ENCODE data around the gene SLMAP.

Gene SLMAP

DNA sequence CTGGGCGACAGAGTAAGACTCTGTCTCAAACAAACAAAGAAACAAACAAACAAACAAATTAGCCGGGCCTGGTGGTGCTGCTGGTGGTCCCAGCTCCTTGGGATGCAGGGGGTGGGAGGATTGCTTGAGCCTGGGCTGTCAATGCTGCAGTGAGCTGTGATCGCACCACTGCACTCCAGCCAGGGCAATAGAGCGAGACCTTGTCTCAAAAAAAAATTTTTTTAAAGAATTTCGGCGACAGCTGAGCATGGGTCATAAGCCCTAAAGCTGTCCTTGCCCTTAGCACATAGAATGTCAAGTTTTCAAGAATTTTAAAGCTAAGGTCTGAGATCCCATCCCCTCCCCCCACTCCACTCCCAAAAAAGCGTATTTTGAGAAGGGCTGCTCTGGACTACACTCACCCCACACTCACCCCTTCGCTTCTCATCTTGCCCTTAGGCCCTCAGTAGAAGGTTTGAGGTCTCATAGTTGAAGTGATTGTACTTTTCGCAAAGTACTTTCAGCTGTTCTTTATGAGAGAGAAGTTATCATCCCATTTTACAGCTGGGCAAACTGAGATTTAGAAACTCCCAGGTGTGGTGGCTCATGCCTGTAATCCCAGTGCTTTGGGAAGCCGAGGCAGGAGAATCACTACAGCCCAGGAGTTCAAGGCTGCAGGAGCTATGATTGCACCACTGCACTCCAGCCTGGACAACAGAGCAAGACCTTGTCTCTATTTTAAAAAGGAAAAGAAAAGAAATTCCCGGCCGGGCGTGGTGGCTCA, 217.8 kb downstream of the SLMAP start:
- no peak for DNase-seq

DNA sequence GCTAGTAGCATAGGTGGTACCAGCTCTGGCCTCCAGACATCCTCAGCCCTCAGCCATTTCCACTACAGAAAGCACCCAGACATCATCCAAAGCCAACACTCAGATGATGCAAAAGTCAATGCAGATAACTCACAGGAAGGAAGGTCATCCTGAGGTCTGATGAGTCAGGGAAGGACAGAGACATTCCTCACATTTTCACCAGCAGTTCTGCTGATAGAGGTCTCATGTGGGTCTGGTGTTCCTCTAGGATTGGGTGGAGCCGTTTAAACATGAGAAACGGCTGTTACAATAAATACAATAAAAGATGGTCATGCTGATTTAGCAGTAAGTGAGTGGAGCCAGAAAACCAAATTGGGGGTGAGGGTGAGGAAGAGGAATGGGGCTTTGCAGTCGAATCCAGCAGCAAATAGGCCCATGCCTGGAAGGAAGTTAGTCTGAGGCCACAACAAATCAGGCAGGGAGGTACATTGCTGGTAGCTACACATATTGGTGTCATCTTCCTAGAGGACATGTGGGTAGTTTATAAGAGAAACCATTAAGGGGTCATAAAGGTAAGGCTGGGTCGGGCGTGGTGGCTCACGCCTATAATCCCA, 218.8 kb downstream of the SLMAP start:
- no peak for DNase-seq

DNA sequence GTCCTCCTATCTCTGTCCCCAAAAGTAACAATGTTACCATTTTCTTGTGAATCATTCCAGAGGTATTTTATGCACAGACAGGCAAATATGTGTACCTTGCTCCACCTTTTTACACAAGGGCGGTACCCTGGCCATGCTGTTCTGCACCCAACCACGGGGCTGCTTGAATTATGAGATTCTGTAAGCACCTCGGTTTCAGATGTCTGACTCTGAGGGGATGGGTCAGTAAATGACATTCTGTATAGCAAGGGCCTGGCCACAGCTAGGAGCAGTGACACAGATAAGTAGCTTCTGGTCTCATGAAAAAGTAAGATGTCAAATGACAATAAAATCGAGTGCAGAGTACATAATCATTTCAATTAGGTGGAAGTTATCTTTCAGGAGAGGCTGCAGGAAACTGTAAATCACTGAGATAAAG, 221.7 kb downstream of the SLMAP start:
- DNase-seq, result no peak

DNA sequence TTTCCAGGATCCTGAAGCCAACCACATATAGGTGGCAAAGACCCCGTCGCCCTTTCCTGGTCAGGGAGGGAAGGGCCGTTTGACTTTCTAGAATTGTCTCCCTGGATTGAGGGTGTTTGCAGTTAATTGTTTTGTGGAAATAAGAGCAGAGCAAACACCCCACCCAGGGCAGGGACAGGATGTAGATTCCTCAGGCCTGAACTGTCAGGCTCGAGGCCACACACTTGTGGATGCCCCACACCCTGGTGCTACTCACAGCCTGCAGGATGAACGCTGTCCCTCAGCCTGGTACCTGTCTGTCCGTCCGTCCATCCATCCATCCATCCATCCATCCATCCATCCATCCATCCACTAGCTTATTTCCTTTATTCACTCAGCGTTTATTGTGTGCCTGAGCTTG, 222.2 kb downstream of the SLMAP start:
- no peak for DNase-seq

Data from NCI-H446 (cell line).